GM19238 (cell line): ENCODE data around the gene CADM2.

Experiments
- DNase-seq: peaks from one replicate; pipeline ENCODE4 v3.0.0; 2011; ENCODE audit warnings: low spot score; ENCODE audit not compliant: insufficient read length

The CADM2 gene

DNA sequence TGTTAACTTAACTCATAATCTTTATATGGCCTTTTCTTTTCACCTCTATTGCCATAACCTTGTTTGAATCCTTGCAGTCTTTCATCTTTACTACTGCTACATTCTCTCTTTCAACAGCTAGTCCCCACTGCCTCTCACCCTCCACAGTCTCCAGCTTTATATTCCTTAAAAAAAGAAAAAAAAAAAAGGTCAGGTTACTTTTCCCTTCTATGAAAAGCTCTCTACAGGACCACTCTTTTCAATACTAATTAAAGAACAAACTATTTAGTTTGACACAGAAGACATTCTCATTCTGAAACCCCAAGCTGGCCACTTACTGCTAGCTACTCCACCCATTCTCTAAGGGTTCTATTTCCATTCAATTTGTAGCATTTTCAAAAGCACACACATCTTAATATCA, 25.6 kb downstream of the CADM2 start:
- no peak for DNase-seq

GRCh38 chr3:84985795-84986194, 27.0 kb downstream of the CADM2 start:
- no peak for DNase-seq

DNA sequence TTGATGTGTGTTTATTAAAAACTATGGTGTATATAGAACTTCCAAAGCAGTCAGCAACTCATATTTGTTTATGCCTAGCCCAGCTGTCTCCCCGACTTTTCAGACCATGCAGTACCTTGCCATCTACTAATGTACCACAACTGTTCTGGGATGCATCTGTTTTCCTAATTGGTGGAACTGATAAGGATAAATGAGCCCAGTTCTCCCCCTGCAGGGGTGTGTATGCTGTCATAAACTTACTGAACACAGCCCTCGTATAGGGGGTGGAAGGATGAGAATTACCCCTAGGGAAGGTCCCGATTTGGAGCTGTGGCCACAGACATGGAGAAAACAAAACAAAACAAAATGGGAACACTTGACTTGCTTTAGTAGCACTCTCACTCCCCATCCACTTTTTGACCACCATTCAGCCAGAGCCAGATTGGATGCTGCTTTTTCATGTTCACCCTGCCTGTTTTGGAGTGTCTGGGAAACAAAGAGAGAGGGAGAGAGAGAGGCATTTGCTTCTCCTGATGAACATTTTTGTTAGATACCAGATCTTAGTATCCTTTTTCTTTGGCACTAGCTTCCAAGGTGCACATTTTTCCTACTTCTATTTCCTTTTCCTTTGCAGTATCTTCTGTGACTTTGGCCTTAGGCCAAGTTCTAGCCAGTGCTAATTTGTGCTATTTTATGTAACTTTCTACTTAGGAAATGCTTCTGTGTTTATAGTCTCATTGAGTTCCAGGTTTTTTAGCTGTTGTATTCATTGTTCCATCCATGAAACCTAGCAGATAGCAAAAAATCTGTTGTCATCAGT, 29.1 kb downstream of the CADM2 start:
- no peak for DNase-seq

- DNase-seq, result no peak
These were observed 30.3 kb downstream of the CADM2 start for GRCh38 chr3:84989102-84989501.

- DNase-seq, result no peak
These were observed 32.7 kb downstream of the CADM2 start for GRCh38 chr3:84991422-84991900.

DNA sequence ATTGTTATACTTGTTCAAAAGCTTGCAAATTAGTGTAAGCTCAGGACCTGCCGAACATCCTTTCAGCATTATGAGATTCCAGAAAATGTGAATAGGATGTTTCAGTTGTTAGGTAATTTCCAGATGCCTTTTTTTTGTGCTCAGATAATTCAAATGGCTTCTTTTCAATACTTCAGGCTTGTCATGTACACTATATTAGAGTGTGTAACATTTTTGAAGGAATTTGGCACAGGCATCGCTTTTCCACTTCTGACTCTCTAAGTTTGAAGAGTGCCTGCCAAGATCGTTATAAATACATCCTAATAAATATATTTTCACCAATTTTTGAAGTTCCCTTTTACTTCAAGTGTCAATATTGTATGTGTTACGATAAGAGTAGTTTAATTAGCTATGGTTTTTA, 35.2 kb downstream of the CADM2 start:
- DNase-seq, result no peak

DNA sequence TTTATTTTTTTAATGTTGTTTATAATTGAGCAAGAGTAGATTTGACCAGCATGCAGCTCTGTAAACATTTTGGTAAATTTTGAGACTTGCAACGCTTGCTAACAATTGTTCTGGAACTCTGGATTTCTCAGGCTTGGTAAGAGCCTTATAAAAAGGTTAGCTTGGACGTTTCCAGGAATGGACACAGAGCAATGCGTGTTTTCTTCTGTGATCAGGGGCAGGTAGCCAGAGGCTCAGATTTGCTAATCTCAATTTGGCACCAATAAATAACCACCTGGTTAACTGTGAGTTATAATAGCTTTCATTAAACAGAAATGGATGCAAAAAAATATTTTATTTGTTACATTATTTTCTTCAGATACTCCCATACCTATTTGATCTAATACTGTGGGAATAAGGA, 39.8 kb downstream of the CADM2 start:
- no peak for DNase-seq

DNA sequence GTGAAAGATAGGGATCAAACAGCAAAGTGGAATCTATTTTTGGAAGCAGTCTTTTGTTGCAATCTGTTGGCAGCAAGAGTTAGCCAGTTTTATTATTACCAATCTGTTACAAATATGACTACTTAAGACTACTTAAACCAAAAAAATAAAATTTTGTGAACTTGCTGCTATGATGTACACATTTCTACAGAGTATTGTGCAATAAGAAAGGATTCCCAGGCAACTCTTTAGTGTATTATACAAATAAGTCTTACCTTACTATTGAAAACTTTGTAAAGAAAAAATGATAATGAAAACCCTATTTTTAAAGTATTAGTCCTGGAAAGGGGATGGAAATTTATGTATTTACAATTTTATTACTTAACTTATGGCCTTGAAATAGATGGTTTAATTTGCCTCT, 44.7 kb downstream of the CADM2 start:
- no peak for DNase-seq

- DNase-seq, result no peak
These were observed 45.4 kb downstream of the CADM2 start for GRCh38 chr3:85004147-85004546.

DNA sequence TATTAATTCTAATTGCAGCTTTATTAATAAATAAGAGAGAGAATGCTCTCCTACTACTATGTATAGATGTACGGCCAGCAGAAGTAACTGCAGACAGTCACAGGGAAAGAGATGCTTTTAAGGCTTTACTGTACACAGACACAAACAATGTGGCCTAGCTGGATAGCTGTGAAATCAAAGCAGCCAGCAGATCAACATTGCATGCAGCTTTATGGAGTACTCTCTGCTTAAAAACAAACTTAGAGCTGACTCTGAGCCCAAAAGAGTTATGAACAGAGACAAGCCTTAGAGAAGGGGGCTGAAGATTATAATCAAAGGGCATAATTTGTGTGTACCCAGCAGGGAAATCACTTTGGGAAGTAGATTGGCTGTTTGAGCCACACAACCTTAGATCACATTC, 47.2 kb downstream of the CADM2 start:
- no peak for DNase-seq

GRCh38 chr3:85007195-85008094, 48.7 kb downstream of the CADM2 start:
- DNase-seq, result no peak

- no peak for DNase-seq
These were observed 62.0 kb downstream of the CADM2 start for GRCh38 chr3:85020828-85021227.

DNA sequence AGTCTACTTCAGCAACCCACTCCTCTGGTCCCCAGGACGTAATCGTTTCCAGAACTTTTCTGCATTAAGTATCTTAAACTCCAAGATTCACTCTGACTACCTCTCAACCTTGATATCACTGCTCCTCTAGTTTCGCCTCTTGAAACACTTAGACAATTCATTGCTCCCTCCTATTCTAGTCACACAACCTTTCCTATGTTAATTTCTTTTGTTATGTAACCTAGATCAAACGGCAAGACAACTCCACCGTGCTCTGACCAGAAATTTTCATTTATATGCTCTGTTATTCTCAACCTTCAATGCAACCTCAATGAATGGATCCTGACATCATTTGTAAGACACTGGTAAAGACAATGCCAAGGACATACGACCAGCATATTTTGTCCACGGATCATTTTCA, 71.3 kb downstream of the CADM2 start:
- no peak for DNase-seq

DNA sequence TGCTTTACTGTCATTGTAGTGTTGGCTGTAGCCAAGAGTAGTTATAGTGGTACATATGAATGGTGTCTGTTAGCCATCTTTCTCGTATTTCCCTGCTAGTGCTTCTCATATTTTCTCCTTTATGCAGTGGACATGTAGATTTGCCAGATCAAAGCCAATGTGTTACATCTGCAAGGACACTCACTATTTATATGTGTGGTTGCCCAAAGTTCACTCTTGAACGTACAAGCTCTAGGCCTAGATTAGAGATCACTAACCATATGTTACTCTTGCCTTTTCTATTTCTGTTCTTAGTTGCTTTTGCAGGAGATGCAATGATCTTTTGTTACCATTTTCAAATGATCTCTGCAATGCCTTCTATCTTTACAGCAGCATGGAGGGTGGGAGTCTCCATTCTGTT, 78.4 kb downstream of the CADM2 start:
- no peak for DNase-seq

GRCh38 chr3:85041001-85041400, 82.2 kb downstream of the CADM2 start:
- no peak for DNase-seq

DNA sequence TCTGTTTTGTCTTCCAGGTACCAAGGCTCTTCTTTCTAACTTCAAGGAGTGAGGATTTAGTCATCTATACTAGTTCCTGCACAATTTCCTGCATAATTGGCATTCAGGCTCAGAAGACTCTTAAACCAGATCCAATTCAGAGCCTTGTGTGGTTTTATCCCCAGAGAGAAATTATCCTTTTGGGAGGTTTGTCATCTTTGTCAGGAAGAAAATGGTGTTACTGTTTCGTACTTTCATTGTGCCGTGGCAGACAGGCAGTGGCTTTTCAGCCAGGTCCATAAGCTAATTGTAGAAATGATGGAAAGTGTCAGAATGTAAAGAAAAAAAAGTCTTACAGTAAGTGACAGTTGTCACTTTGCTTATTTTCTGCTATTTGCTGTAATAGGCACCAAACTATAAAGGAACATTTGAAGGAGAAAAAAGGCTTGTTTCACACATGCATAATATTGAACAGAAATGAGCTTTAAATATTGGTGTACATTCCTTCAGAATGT, 82.8 kb downstream of the CADM2 start:
- no peak for DNase-seq

- DNase-seq, result no peak
These were observed 92.0 kb downstream of the CADM2 start for GRCh38 chr3:85050821-85051220.

DNA sequence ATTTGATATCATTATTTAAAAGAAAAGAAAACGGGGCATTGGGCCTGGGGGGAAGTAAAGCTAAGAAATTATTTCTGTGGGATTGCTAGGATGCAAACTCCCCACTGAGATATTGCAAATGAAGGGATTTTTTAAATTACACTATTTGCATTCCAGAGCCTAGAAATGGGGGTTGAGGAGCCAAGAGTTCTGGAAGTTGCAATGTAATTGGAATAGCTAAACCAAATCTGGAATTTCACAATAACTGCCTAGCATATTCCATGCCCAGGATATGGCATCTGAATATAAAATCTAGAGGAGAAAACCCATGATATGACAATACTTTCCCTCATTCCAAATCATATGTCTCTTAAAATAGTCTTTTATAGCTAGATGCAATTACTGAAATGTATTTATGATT, 93.0 kb downstream of the CADM2 start:
- DNase-seq, result no peak

DNA sequence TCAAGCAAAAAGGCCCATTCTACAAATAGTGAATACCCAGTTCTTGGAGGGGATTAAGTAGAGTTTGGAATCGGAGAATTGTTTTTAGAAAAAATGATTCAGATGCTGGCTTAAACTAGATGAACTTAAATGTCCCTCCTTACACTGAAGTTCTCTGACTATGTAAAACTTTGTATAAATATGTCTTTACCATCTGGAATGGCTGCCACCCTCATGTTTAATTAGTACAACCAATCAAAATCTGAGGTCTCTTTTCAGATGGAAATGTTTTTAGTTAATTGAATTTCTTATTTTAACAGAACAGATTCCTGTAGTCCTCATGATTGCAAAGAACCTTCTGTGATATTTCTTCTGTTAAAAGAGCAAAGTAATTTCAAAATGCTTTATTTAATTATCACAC, 94.8 kb downstream of the CADM2 start:
- no peak for DNase-seq

DNA sequence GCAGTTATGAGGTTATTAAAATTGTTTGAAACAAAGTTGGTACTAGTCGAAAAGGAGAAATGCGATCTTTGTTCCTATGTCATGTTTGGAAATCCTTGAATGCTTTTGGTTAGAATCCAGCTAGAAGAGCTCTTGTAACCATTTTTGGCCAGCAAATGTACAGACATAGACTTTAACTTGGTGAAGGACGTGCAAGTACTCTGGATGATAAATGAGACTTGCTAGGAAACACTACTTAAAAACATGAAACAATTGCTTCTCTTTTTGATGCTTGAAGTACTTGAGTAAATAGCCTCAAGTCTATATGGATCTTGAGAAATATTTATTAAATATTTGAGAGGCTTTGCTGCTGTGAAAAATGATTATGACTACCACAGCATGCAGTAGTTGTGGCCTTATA, 95.8 kb downstream of the CADM2 start:
- no peak for DNase-seq

DNA sequence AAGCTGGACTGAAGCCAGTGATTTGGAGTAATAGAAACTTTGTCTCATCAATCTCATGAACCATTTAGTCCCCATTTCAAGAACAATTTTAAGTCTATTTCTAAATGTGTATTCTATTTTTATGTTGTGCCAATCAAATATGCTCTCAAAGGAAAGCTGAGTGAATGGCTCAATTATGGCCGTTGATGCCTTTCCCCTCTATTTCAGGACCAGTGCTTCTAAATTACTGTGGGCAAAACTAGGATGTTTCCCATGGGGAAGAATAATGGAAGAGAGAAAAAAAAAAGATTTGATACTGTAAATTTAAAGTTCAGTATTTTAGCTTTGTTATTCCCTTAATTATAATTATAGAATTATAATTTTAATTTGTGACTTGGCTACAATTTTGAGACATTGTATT, 110.1 kb downstream of the CADM2 start:
- no peak for DNase-seq

DNA sequence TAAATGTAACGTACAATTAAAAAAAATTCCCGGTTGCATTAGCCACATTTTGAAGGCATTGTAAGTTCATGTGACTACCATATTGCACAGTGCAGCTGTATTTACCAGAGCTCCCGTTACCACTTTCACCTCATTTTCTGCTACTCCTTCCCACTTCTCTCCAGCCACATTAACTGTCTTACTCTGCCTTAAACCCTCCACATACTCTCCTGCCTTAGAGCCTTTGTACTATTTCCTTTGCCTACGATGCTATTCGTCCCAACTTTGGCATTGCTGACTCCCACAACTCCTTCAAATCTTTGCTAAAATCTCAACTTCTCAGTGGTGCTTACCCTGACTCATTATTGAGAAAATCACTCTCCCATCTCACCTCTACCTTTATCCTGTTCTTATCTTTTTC, 115.2 kb downstream of the CADM2 start:
- DNase-seq, result no peak
